ENCODE results near the gene CDK5RAP2.

Gene CDK5RAP2

GRCh38 chr9:120394058-120394669 is 185.8 kb downstream of the CDK5RAP2 start:
- DNase-seq = no peak

DNA sequence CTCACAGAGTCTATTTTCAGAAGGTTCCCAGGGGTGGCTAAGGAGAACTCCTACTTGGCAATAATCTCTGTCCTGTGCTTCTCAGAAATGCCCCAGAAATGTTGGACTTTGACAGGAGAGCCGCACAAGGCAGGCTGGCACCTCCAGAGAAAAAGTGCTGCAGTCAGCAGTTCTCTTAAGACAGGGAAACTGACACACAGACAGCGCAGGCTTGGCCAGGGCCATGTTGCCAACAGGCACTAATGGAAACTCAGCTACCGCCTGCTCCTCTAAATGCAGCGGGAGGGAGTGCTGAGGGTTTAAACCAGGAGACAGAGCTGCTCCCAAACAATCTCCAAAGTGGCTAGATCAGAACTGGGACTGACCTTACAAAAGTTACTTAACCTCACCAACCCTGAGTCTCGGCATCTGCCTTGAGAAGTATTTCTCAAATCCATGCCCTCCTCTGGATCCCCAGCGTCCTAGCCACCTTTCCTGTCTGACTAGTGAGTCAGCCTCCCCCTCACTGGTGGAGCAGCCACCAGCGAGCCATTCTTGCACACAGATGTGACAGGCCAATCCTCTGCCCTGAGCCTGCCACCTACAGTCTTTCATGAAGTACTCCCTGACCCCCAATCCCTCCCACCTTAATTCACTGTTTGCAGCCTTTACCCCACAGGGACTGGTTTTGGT is 186.4 kb downstream of the CDK5RAP2 start:
- DNase-seq = no peak

- no peak for DNase-seq
These were observed 187.3 kb downstream of the CDK5RAP2 start for GRCh38 chr9:120392711-120393110.

DNA sequence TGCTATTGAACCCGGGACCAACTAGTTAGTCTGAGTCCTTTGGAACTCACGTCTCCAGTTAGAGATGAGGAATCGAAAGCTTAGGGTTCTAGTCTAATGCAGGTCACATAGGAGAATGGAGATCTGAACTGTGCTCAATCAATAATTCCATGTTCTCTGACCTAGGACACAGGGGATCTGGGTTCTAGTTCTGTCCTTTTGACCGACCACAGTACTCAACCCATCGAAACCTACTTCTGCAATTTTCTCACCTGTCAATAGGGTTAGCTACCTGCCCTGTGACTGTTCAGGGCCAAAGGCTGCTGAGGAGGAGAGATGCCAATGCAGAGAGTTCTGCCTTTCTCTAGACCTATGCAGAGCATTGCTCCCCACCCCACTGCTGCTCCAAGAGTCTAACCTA is 187.7 kb downstream of the CDK5RAP2 start:
- no peak for DNase-seq

DNA sequence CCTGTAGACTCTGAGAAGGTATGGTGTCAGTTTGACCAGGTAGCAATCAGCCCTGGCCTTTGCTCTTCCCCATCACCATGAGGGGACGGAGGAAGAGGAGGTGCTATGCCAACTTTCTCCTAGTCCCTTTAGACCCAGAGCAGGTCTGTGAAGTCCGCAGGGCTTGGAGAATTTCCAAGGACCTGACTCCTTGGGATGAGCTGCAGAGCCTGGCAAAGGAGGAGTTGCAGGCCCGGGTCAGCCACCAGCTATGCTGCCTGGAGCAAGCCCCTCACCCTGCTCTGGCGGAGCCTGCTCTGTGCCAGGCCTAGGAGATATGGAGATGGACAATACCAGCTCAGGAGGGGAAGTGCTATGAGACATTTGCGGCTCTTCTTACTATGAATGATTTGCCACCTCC is 188.3 kb downstream of the CDK5RAP2 start:
- DNase-seq = no peak

DNA sequence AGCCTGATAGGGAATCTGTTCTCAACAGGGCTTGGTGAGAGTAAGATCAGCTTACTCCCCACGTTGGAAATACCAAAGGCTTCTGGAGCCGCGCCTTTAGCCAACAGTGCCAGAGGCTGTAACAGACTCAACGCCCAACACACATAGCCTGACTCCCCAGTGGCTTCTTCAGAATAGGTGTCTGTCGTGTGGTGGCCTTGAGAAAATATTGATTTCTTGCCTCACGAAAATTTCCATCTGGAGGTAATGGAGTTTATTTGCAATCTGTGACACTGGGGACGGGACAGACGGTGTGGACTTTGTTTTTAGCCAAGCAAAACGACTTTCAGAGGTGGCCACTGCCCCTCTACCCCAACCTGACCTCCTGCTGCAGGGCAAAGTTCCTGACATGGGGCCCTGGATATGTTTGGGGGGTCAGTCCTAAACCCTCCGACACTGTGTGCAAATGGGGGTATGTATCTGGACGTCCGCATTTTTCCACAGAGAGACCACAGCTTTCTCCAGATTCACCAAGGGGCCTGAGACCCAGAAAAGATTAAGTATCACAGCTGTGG is 189.3 kb downstream of the CDK5RAP2 start:
- DNase-seq = no peak

DNA sequence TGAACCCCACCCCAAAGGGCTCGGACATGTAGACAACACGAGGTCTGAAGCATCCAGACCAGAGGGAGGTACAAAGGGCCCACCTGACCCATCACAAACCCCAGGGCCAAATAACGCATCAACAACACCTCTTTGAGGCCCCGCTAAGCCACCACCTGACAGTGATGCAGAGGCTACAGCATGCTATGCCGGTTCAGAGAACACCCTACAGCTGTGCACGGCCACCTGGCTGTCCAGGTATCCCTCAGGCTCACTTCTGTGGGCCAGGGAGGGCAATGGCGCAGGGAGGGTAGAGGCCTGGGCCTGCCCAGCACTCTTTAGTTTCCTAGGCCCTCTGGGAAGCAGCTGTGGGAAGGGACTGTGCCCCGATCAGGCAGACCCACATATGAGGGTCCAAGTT is 190.1 kb downstream of the CDK5RAP2 start:
- DNase-seq = no peak

DNA sequence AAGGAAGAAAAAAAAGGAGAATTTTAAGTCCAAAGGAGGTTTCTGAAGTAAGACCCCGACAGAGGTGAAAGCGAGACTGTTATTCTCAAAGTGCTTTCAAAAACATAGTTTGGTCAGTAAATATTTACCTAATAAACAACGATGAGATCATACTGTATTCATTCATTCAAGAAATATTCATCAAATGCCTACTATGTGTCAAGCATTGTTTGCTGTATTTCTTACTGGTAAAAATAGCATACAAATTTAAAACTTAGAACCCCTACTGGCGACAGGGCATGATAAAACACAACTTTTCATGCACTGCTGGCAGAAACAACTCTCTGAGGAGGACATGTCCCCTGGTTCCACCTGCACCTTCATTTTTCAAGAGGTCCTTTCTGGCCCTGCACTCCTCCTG is 190.7 kb downstream of the CDK5RAP2 start:
- DNase-seq = no peak

- DNase-seq = no peak
These were observed 191.7 kb downstream of the CDK5RAP2 start for GRCh38 chr9:120388003-120388855.

DNA sequence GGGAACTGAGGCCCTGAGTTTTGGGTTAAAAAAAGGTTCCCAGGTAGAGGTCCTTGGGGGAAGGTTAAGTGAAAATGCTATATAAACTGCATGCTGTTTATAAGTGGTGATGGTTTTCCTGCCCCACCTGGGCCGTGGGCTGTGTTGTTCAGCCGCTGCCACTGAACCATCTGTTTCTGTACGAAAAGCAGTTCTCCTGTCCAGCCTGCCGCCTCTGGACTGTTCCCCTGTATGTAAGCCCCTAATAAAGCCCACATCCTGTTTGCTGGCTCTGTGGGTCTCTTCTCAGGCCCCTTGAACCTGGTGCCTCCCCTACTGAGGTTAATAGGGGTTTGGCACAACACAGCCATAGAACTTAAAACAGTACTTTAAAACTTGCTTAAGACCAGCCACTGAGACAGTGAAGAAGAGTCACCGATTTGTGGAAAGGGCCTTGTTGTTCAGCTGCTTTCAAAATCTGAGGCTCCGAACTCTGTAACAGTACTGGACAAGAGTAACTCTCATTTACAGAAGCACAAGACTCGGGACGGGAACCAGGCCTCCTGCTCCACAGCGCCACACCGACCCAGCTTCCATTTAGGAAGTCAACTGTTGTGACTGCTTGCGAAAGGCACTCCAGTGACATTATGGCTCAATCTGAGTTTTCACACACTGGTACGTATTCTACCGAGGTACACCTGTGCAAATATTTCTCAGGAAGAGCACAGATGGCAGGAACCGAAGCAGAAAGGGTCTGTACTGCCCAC is 192.5 kb downstream of the CDK5RAP2 start:
- DNase-seq = no peak

GRCh38 chr9:120386390-120387131 is 193.4 kb downstream of the CDK5RAP2 start:
- no peak for DNase-seq

DNA sequence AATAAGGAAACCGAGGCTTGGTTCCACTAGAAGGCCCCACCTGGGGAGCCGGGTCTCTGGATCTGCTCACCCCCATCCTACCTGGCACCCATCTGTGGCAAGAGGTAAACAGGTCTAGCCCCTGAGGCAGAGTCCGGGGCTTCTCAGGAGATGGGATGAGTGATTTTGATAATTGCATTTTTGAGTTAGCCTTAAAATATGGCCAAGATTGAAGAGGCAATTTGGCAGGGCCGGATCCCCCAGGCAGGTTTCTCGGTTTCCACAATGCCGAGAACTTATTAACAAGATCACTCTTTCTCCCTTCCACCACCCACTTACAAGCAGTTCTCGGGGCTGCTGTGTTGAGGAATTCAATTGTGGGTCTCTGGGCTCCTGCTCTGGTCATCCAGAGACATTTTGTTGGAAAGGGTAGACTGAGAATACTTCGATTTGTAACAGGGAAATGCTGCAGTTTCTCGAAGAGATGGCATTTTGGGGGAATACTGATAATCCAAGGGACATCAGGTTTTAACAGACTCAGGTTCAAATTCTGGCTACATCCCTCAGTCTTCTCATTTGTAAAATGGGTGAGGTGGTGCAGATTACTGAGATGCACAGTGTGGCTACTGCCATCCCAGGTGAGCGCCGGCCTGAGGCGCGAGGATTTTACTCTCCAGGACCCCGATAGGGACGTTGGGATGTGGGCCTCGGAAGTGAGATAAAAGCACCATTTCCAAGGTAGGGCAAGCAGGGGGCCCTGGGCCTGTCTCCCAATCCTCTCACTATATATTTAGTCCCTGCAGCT is 194.2 kb downstream of the CDK5RAP2 start:
- DNase-seq = no peak

- DNase-seq = no peak
These were observed 195.1 kb downstream of the CDK5RAP2 start for GRCh38 chr9:120384925-120385272.

GRCh38 chr9:120383999-120384924 is 195.7 kb downstream of the CDK5RAP2 start:
- DNase-seq = no peak

DNA sequence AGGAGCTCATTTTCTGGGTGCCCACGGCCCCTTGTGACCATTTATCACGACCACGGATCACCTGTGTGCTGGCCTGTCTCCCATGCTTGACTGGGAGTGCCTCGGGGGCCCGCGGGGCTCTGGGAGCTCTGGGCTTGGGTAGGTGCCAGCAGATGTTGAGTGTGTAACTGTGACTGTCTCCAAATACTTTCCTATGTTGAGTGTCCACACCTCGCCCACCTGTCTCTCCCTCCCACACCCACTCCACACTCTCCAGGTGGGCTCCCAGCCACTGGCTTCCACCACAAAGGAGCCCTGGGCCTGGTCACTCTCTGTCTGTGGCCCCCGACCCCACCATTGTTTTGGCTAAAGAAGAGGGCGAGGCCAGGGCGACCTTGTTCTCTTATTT is 196.4 kb downstream of the CDK5RAP2 start:
- DNase-seq = no peak

DNA sequence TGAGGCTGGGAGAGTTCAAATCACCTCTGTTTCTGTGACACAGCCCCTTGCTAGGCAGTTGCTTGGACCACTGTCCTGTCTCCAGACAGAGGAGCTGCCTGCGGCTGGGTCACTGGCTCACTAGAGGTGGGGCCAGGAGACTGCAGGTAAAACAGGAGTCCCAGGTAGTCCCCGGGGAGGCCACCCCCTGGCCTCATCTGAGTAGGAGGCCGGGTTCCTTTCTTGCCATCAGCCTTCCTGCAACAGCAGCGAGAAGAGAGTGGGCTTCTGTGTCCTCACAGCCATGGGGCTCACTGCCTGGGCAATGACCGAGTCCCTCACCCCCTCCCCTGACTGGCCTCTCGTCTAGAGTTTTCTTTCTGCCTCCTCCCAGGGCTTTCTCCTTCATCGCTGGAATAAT is 197.5 kb downstream of the CDK5RAP2 start:
- no peak for DNase-seq

DNA sequence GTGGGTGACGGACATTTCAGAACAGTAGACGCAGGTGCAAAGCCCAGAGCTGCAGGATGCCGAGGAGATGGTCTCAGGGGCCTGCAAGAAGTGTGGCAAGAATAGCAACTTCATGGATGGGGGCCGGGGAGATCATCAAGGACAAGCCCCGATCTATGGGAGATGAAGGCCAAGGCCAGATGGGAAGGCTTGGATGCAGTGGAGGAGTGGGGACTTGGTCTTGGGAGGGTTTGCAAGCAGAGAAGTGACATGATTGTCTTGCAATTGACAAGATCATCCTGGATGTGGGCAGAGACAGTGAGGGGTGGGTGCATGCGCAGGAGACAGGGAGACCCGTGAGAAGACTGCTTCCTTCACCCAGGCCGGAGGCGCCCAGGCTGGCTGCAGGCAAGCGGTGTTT is 198.1 kb downstream of the CDK5RAP2 start:
- DNase-seq = no peak

GRCh38 chr9:120379611-120380010 is 200.4 kb downstream of the CDK5RAP2 start:
- no peak for DNase-seq

DNA sequence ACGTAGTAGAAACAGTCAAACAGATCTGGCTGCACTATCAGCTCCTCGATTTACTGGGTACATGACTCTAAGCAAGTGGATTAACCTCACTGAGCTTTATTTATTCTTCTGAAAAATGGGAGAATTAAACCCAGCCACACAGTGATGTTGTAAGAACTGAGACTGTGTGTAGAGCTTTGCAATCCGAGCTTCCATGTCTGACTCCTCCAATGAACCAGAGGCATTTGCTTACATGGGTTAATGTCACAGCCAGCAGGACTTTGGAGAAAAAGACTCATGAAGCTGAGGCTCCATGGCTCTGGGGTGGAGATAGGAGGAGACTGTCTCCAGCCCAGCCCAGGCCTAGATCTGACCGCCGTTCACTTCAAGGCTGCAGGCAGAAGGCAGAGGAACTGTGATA is 201.3 kb downstream of the CDK5RAP2 start:
- no peak for DNase-seq
